H9 (cell line): ENCODE measurements around the gene SRD5A2. TPM values are rescaled to one million over a fixed set of nuclear protein-coding genes. Genes with fewer than 3 reads are reported as not detected.

Experiments used
- DNase-seq: peaks from one replicate; pipeline ENCODE4 v3.0.0-alpha.2; 2017
- H2AFZ ChIP-seq: one replicate; pipeline ENCODE4 v1.6.1; 2013; ENCODE audit warnings: mild to moderate bottlenecking, low read length, control low read depth, moderate library complexity
- H2AK5ac ChIP-seq: 2 replicates; pipeline ENCODE4 v1.6.1; 2013; ENCODE audit warnings: low read length, control low read depth, mixed read lengths; ENCODE audit not compliant: insufficient read length
- H2BK120ac ChIP-seq: one replicate; pipeline ENCODE4 v1.6.1; 2013; ENCODE audit warnings: low read depth, mild to moderate bottlenecking, low read length, control low read depth, inconsistent platforms; ENCODE audit not compliant: poor library complexity, severe bottlenecking
- H2BK12ac ChIP-seq: 2 replicates; pipeline ENCODE4 v1.6.1; 2013; ENCODE audit warnings: low read length, control low read depth, mixed read lengths, low read depth; ENCODE audit not compliant: insufficient read length
- H2BK15ac ChIP-seq: 2 replicates; pipeline ENCODE4 v1.6.1; 2013; ENCODE audit warnings: low read depth, low read length, control low read depth
- H2BK20ac ChIP-seq: one replicate; pipeline ENCODE4 v1.6.1; 2013; ENCODE audit warnings: low read depth, mild to moderate bottlenecking, low read length, control low read depth, inconsistent platforms; ENCODE audit not compliant: poor library complexity, severe bottlenecking
- H2BK5ac ChIP-seq: 2 replicates; pipeline ENCODE4 v1.6.1; 2013; ENCODE audit warnings: low read length, control low read depth, mixed read lengths; ENCODE audit not compliant: insufficient read length
- H3K14ac ChIP-seq: 2 replicates; pipeline ENCODE4 v1.6.1; 2013; ENCODE audit warnings: low read length, control low read depth; ENCODE audit not compliant: insufficient read depth
- H3K18ac ChIP-seq: 2 replicates; pipeline ENCODE4 v1.6.1; 2013; ENCODE audit warnings: low read depth, mild to moderate bottlenecking, mixed read lengths, low read length, control low read depth; ENCODE audit not compliant: insufficient read length
- H3K23ac ChIP-seq: 2 replicates; pipeline ENCODE4 v1.6.1; 2013; ENCODE audit warnings: low read length, control low read depth, mixed read lengths, low read depth; ENCODE audit not compliant: insufficient read length
- H3K23me2 ChIP-seq: 2 replicates; pipeline ENCODE4 v1.6.1; 2013; ENCODE audit warnings: low read depth, mild to moderate bottlenecking, mixed read lengths, low read length, control low read depth; ENCODE audit not compliant: insufficient read length, poor library complexity, severe bottlenecking
- H3K27ac ChIP-seq: 2 replicates; pipeline ENCODE4 v1.5.1; 2013; ENCODE audit warnings: low read length, control low read depth, mixed read lengths, low read depth; ENCODE audit not compliant: insufficient read length
- H3K27me3 ChIP-seq: 2 replicates; pipeline ENCODE4 v1.6.1; 2013; ENCODE audit warnings: low read length, control low read depth, inconsistent platforms; ENCODE audit not compliant: insufficient read depth
- H3K4ac ChIP-seq: 2 replicates; pipeline ENCODE4 v1.6.1; 2013; ENCODE audit warnings: low read depth, mild to moderate bottlenecking, control low read depth, inconsistent platforms, low read length, moderate library complexity
- H3K4me1 ChIP-seq: 2 replicates; pipeline ENCODE4 v1.6.1; 2013; ENCODE audit warnings: low read length, control low read depth, inconsistent platforms; ENCODE audit not compliant: insufficient read depth
- H3K4me2 ChIP-seq: 2 replicates; pipeline ENCODE4 v1.6.1; 2013; ENCODE audit warnings: low read length, control low read depth, mixed read lengths; ENCODE audit not compliant: insufficient read length, insufficient read depth
- H3K56ac ChIP-seq: 2 replicates; pipeline ENCODE4 v1.6.1; 2013; ENCODE audit warnings: low read depth, mild to moderate bottlenecking, mixed read lengths, low read length, control low read depth; ENCODE audit not compliant: insufficient read length
- H3K79me1 ChIP-seq: 2 replicates; pipeline ENCODE4 v1.6.1; 2013; ENCODE audit warnings: low read depth, mild to moderate bottlenecking, moderate library complexity, low read length, control low read depth, inconsistent platforms; ENCODE audit not compliant: insufficient read depth, poor library complexity, severe bottlenecking
- H3K79me2 ChIP-seq: 2 replicates; pipeline ENCODE4 v1.6.1; 2013; ENCODE audit warnings: low read length, control low read depth, inconsistent platforms; ENCODE audit not compliant: insufficient read depth
- H3K9ac ChIP-seq: 2 replicates; pipeline ENCODE4 v1.6.1; 2013; ENCODE audit warnings: low read length, control low read depth, mixed read lengths; ENCODE audit not compliant: insufficient read length; ENCODE audit errors: extremely low read depth
- H3K9me3 ChIP-seq: one replicate; pipeline ENCODE4 v1.6.1; 2013; ENCODE audit warnings: low read depth, low read length, inconsistent platforms; ENCODE audit not compliant: control insufficient read depth
- H3T11ph ChIP-seq: one replicate; pipeline ENCODE4 v1.6.1; 2013; ENCODE audit warnings: mild to moderate bottlenecking, low read length, control low read depth, inconsistent platforms
- H4K20me1 ChIP-seq: one replicate; pipeline ENCODE4 v1.6.1; 2013; ENCODE audit not compliant: control insufficient read depth, insufficient read length, insufficient read depth
- H4K5ac ChIP-seq: 2 replicates; pipeline ENCODE4 v1.6.1; 2013; ENCODE audit warnings: low read depth, mild to moderate bottlenecking, mixed read lengths, low read length, control low read depth; ENCODE audit not compliant: insufficient read length
- H4K8ac ChIP-seq: replicated peaks from 2 replicates; pipeline ENCODE4 v1.6.1; 2013; ENCODE audit warnings: low read length, control low read depth, mixed read lengths, low read depth; ENCODE audit not compliant: insufficient read length
- H4K91ac ChIP-seq: 2 replicates; pipeline ENCODE4 v1.6.1; 2013; ENCODE audit warnings: low read depth, mild to moderate bottlenecking, moderate library complexity, mixed read lengths, low read length, control low read depth; ENCODE audit not compliant: insufficient read length
- H3K27ac Mint-ChIP-seq, 3 experiments: 2 replicates in 2 of 3; 3 replicates in 1 of 3; pipeline ENCODE4 v1.8.0; 2020 to 2021; ENCODE audit warnings: mixed read lengths in 3 of 3, mild to moderate bottlenecking in 1 of 3, moderate library complexity in 1 of 3
- H3K27me3 Mint-ChIP-seq: 2 replicates; pipeline ENCODE4 v1.8.0; 2021; ENCODE audit warnings: low read depth, mild to moderate bottlenecking, moderate library complexity, mixed read lengths
- H3K36me3 Mint-ChIP-seq, 3 experiments: 2 replicates in 2 of 3; 3 replicates in 1 of 3; pipeline ENCODE4 v1.8.0; 2020 to 2021; ENCODE audit warnings: low read depth in 3 of 3, mixed read lengths in 3 of 3; ENCODE audit not compliant: insufficient read depth in 1 of 3
- H3K4me1 Mint-ChIP-seq, 2 experiments: 2 replicates each; pipeline ENCODE4 v1.8.0; 2020; ENCODE audit warnings: mixed read lengths in 2 of 2
- H3K4me3 Mint-ChIP-seq, 2 experiments: 2 replicates in 1 of 2; 3 replicates in 1 of 2; pipeline ENCODE4 v1.8.0; 2020 to 2021; ENCODE audit warnings: mild to moderate bottlenecking in 2 of 2, mixed read lengths in 2 of 2, moderate library complexity in 1 of 2
- H3K9me3 Mint-ChIP-seq, 2 experiments: 2 replicates in 1 of 2; 3 replicates in 1 of 2; pipeline ENCODE4 v1.8.0; 2020; ENCODE audit warnings: mild to moderate bottlenecking in 2 of 2, mixed read lengths in 2 of 2, moderate library complexity in 1 of 2
- CTCF ChIP-seq: fragments of 200-600 bp; sonication (generic); conservative IDR thresholded peaks from 3 replicates; pipeline ENCODE4 v1.8.0; 2021; ENCODE audit warnings: antibody characterized with exemption, mild to moderate bottlenecking
- WGBS: extraction: QIAGEN DNeasy Blood & Tissue Kit; methylation state at CpG from one replicate; pipeline ENCODE4 v1.1.7; 2013; ENCODE audit warnings: missing lambda C conversion rate, low lambda C conversion rate, mixed read lengths; ENCODE audit not compliant: insufficient read length; ENCODE audit errors: extremely low coverage; 5-methylcytosine and 5-hydroxymethylcytosine counted together
- total RNA-seq: library from RNA; stranded (reverse); gene quantifications from 2 replicates; pipeline ENCODE4 v1.2.1, GENCODE V29; 2021

SRD5A2 gene
- total RNA-seq, 1 experiment from 2014 or later = not detected

DNA sequence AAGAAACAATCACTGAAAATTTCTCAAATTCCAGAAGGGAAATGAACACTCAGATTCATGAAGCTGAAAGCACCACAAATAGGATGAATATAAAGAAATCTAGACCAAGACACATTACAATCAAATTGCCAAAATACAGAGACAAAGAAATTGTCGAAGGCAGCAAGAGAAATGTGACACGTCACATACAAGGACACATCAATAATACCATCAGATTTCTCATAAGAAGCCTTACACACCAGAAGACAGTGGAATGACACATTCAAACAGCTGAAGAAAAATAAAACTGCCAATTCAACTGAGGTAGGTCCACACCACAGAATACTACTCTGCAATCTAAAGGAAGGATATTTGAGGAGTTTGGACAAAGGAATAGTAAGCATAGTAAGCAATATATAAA, 27.4 kb downstream of the SRD5A2 start:
- Histone ChIP-seq H3K23me2 (no peaks in the 10 kb centered on the region), H3K4me1 (no peaks in the 10 kb centered on the region), H2BK120ac (no peak overlapping the region), H3K9ac (no peak overlapping the region), H3K18ac (no peak overlapping the region), H2AFZ (no peak overlapping the region), H2BK15ac (no peak overlapping the region), H2BK5ac (no peak overlapping the region), H3K14ac (no peak overlapping the region), H4K8ac (no peak overlapping the region), H4K5ac (no peak overlapping the region), H4K20me1 (no peaks in the 10 kb centered on the region), H3K56ac (no peak overlapping the region), H2BK12ac (no peak overlapping the region), H3K79me1 (no peaks in the 10 kb centered on the region), H2BK20ac (no peak overlapping the region), H2AK5ac (no peak overlapping the region), H3K79me2 (no peaks in the 10 kb centered on the region), H3K4me2 (no peak overlapping the region), H3K9me3 (no peaks in the 10 kb centered on the region), H3K4ac (no peak overlapping the region), H3K23ac (no peak overlapping the region), H3T11ph (no peak overlapping the region), H3K27me3 (no peaks in the 10 kb centered on the region), H4K91ac (no peak overlapping the region), H3K27ac (no peak overlapping the region)
- WGBS = no CpG with 5 or more reads among the region's 2 CpGs
- no peaks in the 10 kb centered on the region for H3K4me1 Mint-ChIP-seq
- DNase-seq = no peak
- H3K36me3 Mint-ChIP-seq = no peaks in the 10 kb centered on the region
- no peak overlapping the region for H3K27ac Mint-ChIP-seq
- H3K27me3 Mint-ChIP-seq = peaks cover 7% of the 10 kb centered on the region; the same call in 1 of the 2 replicates
- peaks cover 14 to 33% of the 10 kb centered on the region in 2 experiments for H3K9me3 Mint-ChIP-seq
- no peak overlapping the region for H3K4me3 Mint-ChIP-seq
- no peak for TF ChIP-seq CTCF
